NCI-H69 (cell line): Measurements from ENCODE around the gene DIPK1C.
A peak's percentile ranks its signal among the peaks of the same experiment; 100 is the strongest.

Experiments
- DNase-seq: peaks from one replicate; lab custom pipeline; 2025; lab: John Stamatoyannopoulos, UW

Gene DIPK1C

GRCh38 chr18:74482697-74483096 is 25.6 kb upstream of the DIPK1C start:
- DNase-seq: no peak

DNA sequence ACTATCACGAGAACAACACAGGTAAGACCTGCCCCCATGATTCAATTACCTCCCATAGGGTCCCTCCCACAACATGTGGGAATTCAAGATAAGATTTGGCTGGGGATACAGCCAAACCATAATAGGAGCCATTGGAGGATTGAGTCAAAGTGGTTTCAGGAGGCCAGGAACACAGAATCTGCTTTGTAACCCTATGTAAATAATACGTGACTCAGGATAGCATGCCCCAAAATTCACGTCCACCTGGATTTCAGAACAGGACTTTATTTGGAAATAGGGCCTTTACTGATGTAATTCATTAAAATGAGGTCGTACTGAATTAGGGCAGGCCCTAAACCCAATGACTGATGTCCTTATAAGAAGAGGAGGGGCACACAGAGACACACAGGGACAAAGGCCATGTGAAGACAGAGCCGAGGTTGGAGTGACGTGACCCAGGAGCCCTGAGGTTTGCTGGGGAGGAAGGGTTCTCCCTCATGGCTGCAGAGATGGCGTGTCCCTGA is 23.1 kb upstream of the DIPK1C start:
- DNase-seq: no peak

GRCh38 chr18:74479486-74480148 is 22.5 kb upstream of the DIPK1C start:
- no peak for DNase-seq

- peak; percentile 38 for DNase-seq
Observed at GRCh38 chr18:74478880-74479279, 21.8 kb upstream of the DIPK1C start.

DNA sequence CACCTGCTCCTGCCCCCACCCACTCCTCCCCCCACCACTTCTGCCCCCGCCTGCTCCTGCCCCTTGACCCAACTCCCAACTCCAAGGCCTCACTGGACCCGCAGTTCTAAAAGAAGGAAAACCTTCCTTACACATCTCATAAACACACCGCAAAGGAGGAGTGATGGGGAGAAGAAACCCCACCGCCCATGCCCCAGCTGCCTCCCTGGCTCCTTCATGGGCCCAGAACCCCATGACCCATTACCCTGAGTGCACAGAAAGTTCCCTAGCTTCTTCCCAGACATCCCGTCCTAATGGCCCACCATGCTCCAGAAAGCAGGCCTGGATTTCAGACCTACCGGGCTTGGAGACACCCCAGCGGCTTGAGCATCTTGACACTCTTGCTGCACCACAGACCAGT is 21.2 kb upstream of the DIPK1C start:
- no peak for DNase-seq

DNA sequence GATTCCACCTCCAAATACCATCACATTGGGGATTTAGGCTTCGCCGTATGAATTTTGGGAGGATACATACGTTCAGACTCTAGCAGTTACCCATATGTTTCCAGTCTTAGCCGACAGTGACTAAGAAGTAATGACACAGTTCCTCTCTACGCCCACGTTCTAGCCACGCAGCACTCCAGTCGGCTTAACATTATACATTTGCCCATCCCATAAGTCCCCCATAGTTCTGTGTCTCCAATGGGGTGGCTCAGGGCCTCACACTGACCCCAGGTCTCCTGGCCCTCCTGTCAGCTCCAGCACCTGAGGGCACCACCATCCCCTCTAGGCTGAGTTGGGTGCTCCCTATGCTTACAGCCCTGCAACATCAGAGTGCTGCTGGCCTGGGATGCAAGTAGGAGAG is 20.7 kb upstream of the DIPK1C start:
- DNase-seq: no peak

DNA sequence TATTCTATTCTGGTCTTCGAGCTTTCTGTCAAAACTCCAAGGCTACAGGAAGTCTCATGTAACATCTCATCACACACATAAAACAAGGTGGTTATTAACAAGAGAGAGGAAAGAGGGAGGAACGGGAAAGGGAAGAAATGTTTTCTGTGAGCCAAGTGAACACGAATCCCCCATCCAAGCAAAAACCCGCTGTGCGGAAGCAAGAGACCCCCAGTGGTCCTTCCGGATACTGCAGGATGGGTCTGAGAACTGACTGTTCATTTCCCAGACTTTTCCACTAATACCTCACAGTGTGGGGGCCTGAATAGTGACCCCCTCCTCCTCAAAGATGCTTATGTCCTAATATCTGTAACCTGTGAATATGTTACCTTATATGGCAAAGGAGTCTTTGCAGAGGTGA is 19.0 kb upstream of the DIPK1C start:
- DNase-seq: peak; percentile 67

DNA sequence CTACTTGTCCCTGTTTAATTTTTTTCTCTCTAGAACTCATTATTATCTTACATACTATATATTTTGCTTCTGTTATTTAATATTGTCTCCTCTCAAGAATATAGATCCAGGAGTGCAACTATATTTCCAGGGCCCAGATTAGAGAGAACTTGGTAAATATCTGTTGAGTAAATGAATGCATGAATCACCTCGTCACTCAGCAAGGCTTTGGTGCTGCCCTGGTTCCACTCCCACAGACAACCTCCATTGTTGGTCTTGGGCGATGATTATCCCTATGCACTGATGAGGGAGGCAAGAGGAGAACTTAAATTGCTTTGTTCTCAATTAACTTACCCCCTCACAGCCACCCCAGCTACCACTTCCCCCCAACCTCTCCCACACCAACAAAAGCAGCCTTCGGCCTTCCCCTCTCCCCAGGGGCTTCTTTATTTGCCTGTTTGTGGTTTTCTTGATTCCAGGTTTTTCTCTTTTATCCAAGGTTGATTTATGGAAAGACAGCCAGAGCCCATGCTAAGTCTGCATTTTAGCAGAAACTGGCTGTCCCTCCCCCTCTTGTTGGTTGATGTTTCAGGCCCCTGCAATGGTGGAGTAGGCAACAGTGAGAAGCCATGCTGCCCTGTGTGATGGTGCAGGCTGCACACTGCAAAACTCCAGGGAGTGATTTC is 17.0 kb upstream of the DIPK1C start:
- DNase-seq: no peak

DNA sequence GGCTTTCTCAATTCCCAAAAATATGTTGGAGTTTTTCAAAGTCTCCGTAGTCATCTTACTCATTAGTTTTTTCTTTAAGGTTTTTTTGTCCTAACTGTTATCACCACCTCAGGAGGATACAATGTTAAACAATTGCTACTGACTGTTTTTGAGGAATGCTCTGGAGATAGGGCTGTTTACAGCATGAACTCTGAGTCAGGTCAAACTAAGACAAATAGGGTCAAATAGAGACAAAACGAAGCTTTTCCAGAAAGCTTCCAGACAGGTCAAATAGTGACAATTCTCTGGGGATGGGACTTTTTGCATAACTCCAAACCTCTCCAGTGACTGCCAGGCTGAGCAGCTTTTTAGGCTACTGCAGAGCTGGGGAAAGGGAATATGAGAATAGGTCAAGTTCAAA is 15.2 kb upstream of the DIPK1C start:
- DNase-seq: no peak

- DNase-seq: no peak
Observed at GRCh38 chr18:74468547-74469061, 11.5 kb upstream of the DIPK1C start.

GRCh38 chr18:74465775-74466174 is 8.7 kb upstream of the DIPK1C start:
- peak; percentile 29 for DNase-seq

GRCh38 chr18:74463983-74464382 is 6.9 kb upstream of the DIPK1C start:
- DNase-seq: no peak

GRCh38 chr18:74463254-74463653 is 6.1 kb upstream of the DIPK1C start:
- no peak for DNase-seq

- no peak for DNase-seq
Observed at GRCh38 chr18:74460825-74461224, 3.7 kb upstream of the DIPK1C start.

DNA sequence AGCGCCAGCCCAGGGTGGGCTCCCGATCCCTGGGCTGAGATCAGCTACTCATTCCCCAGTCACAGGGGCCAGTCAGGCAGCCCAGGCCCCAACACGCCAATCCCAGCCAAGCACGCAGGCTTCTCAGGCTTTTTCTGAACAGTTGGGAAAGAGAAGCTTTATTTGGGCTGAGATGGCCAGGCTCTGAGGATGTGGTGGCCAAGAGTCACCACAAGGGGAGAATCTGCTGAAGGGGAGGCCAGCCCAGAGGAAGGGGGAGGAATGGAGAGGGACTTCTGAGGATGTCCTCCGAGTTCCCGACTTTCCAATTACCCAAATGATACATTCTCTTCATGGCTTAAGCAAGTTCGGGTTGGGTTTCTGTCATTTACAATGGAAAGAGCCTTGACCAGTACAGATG is 2.8 kb upstream of the DIPK1C start:
- peak; percentile 24 for DNase-seq

DNA sequence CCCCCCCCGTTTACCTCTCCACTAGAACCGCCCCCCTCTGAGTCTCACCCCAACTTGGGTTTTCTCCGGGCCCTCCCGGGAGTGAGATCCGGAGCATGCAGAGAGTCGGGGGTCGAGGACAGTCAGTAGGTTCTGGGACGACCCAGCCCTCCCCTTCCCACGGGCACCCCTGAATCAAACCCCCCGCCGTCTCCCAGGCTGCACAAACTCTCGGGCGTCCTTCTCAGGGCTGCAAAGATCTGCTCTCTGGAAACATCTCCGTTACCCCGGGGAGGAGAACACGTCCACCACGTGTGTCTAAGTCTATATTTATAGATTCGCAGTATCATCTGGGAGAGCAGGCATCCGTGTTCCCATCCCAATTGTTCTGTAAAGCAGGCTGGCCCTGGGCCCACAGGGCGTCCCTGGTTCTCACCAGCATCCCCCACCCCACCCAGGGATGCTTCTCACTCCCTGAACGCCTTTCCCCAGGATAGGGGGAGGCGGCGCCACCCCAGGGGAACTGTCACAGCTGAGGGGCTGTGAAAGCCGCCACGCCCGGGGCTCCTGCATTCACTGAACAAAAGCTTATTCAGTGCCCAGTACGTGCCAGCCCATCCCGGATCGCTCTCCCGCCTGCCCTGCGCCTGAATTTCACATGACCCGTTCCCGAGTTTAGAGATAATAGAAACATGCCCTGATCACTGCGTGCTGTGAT is 765 bp upstream of the DIPK1C start:
- peak; percentile 85 for DNase-seq

- DNase-seq: peak; percentile 36
Observed at GRCh38 chr18:74456349-74457042, 612 bp downstream of the DIPK1C start.

DNA sequence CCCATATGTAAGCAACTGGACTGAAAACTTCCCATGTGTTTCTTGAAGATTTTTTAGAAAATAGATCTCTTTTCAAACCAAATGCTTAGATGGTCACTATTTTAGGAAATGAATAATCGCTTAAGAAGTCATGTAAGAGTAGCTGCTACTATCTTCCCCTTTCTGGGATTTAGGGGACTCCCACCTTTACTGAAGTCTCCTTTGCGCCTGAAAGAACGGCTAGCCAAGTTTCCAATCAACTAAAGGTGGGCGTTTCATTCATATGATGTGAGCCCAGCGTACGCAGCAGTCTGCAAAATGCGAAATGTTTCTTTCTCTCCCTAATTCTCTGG is 1.1 kb downstream of the DIPK1C start:
- no peak for DNase-seq

DNA sequence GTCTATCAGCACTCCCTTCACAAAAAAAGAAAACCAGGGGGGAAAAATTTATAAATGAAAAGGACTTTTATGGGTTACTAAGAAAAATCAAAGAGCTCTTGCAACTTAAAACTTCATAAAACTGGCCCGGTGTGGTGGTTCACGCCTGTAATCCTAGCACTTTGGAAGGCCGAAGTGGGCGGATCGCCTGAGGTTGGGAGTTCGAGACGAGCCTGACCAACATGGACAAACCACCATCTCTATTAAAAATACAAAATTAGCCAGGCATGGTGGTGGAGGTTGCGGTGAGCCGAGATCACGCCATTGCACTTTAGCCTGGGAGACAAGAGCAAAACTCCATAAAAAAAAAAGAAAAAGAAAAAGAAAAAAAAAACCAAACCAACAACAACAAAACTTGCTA is 1.7 kb downstream of the DIPK1C start:
- DNase-seq: no peak

DNA sequence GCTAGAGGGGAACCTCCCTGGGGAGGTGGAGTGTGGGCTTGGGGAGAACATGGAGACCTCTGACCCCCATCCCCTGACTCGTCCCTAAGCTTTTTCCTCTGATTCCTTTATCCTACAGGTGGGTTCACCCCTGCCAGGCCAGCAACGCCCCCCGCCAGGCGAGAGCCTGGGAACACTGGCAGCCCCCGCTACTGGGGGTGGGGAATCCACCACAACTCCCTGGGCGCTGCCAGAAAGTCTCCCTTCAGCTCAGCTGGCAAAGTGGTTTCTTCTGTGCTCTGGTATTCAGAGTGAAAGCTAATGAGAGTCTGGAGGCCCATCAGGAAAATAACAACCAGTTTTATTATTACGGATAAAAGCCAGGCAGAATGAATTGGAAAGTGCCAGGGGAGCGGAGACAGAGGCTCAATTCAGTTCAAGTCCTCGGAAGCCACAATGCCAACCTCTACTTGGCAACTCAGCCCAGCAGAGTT is 2.8 kb downstream of the DIPK1C start:
- DNase-seq: no peak

DNA sequence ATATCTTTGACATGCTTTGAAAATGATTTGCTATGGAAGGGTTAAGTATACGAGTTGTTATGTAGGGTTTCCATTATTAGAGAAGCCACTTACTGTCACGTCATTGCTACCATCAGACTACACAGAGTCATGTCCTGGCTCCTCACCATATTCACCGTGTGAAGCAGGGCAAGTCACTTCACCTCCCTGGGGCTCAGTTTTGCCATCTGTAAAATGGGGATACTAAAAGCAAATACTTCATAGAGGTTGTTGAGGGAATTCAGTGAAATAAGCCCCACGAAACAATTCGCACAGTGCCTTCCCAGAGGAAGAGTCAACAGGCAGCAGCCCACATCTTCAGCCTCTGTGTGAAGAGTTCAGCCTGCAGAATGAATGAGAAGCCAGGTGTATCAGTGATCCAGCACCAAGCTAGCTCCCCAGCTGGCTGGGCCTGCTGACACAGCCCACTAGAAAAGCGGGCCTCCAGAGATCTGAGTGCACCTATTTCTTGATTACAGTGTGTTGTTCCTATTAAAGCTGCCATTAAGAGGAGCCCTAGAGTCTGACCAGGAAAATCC is 3.4 kb downstream of the DIPK1C start:
- DNase-seq: peak; percentile 20

DNA sequence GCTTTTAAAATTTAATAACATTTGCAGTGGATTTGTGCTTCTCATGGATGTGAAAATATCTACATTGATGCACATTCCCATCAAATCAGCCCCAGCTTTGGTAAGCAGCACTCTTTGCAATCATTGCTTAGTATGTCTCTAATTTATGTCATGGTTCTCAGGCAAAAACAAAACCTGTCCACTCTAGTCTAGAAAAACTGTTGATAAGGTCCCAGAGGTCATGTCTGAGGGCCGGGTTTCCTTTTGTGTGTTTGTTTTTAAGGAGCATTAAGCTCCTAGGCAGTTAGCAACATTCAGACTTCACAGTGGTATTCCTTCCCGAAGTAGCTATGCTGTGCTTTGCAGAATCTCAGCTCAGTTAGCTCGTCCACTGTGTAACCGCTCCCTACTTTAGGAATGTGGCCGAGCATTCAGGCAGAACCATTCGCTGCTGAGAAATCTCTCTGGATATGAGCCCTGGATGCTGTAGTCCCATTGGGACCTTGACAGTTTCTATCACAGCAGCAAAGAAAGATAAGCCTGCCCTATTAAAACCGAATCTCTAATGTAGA is 4.0 kb downstream of the DIPK1C start:
- peak; percentile 19 for DNase-seq
